Measurements from ENCODE around the gene P4HTM. TPM values are rescaled to one million over a fixed set of nuclear protein-coding genes. Genes with fewer than 3 reads are reported as not detected.

Gene P4HTM
- total RNA-seq, 1 donor from 2014 or later: 29.0 TPM

GRCh38 chr3:48979451-48979850, 10.6 kb upstream of the P4HTM start:
- no peak for DNase-seq (ENCODE audit: low read depth)
- TF ChIP-seq, protein P1, sequence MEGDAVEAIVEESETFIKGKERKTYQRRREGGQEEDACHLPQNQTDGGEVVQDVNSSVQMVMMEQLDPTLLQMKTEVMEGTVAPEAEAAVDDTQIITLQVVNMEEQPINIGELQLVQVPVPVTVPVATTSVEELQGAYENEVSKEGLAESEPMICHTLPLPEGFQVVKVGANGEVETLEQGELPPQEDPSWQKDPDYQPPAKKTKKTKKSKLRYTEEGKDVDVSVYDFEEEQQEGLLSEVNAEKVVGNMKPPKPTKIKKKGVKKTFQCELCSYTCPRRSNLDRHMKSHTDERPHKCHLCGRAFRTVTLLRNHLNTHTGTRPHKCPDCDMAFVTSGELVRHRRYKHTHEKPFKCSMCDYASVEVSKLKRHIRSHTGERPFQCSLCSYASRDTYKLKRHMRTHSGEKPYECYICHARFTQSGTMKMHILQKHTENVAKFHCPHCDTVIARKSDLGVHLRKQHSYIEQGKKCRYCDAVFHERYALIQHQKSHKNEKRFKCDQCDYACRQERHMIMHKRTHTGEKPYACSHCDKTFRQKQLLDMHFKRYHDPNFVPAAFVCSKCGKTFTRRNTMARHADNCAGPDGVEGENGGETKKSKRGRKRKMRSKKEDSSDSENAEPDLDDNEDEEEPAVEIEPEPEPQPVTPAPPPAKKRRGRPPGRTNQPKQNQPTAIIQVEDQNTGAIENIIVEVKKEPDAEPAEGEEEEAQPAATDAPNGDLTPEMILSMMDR (IDR thresholded peaks at IDR 0.05; ENCODE audit: insufficient read depth, low read length, poor library complexity, severe bottlenecking): no peak
- Histone ChIP-seq H3K36me3 (ENCODE audit: control insufficient read depth, insufficient read depth, low read length) (peaks cover 6% of the 10 kb centered on the region), H3K27me3 (ENCODE audit: control insufficient read depth, insufficient read depth, low read length) (no peaks in the 10 kb centered on the region), H3K4me3 (ENCODE audit: low read depth, low read length) (no peak overlapping the region)

DNA sequence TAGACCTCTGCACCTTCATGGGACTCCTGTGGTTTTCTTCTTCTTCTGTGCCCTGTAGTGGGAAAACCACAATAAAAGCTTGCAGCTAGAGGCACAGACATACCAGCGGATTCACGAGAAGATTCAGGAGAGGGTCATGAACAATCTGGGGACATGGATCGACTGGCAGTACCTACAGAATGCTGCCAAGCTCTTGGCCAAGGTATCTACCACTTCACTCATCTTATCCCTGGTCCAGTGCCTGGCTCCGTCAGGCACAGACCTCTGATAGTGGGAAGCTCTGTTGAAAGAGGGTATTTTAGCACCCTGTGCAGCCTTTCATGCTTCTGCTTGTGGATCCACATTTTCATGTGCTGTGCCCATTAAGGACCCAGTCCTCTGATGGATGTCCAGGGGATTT, 9.7 kb upstream of the P4HTM start:
- TF ChIP-seq, protein P1 (IDR thresholded peaks at IDR 0.05; ENCODE audit: insufficient read depth, low read length, poor library complexity, severe bottlenecking): no peak
- Histone ChIP-seq H3K4me3 (ENCODE audit: low read depth, low read length) (no peak overlapping the region), H3K36me3 (ENCODE audit: control insufficient read depth, insufficient read depth, low read length) (peaks cover 6% of the 10 kb centered on the region), H3K27me3 (ENCODE audit: control insufficient read depth, insufficient read depth, low read length) (no peaks in the 10 kb centered on the region)
- no peak for DNase-seq (ENCODE audit: low read depth)

- no peaks in the 10 kb centered on the region for H3K27me3 ChIP-seq (ENCODE audit: control insufficient read depth, insufficient read depth, low read length)
- H3K36me3 ChIP-seq (ENCODE audit: control insufficient read depth, insufficient read depth, low read length): peaks cover 6% of the 10 kb centered on the region
- no peak for DNase-seq (ENCODE audit: low read depth)
- no peak overlapping the region for H3K4me3 ChIP-seq (ENCODE audit: low read depth, low read length)
- TF ChIP-seq, protein P1 (IDR thresholded peaks at IDR 0.05; ENCODE audit: insufficient read depth, low read length, poor library complexity, severe bottlenecking): no peak
Measured at GRCh38 chr3:48982016-48982415, 8.0 kb upstream of the P4HTM start.

DNA sequence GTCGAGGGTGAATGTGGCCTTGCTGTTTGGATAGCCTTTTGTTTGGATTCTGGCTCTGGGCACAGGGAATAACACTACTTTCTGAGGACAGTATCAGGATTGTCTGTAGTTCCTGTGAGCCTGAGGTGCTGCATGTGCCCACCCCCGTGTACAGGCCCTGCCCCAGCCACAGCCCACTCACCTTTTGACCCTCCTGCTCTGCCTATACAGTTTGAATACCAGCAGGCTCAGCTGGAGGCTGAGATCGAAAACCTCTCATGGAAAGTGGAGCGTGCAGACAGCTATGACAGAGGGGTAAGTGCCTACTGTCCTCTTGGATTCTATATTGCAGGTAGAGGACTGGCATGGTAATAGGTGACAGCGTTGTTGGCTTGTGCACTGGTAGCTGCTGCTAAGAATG, 7.4 kb upstream of the P4HTM start:
- H3K4me3 ChIP-seq (ENCODE audit: low read depth, low read length): no peak overlapping the region
- DNase-seq (ENCODE audit: low read depth): no peak
- TF ChIP-seq, protein P1 (IDR thresholded peaks at IDR 0.05; ENCODE audit: insufficient read depth, low read length, poor library complexity, severe bottlenecking): no peak
- H3K27me3 ChIP-seq (ENCODE audit: control insufficient read depth, insufficient read depth, low read length): no peaks in the 10 kb centered on the region
- peaks cover 6% of the 10 kb centered on the region for H3K36me3 ChIP-seq (ENCODE audit: control insufficient read depth, insufficient read depth, low read length)

DNA sequence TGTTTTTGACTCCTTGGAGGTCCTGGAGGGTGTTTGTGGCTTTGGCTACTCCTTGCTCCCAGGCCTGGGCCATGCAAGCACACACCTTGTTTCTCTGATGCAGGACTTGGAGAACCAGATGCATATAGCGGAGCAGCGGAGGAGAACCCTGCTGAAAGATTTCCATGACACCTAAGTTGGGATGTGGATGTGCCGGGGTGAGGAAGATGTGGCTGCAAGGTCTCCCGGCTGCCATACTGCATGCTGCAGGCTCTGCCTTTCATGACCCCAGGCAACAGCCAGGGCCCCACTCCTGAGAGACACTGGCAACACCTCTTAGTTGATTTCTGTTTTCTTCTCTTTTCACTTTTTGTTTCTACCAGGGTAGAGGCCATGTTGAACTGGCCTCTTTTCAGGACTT, 6.9 kb upstream of the P4HTM start:
- no peak for DNase-seq (ENCODE audit: low read depth)
- H3K4me3 ChIP-seq (ENCODE audit: low read depth, low read length): no peak overlapping the region
- H3K27me3 ChIP-seq (ENCODE audit: control insufficient read depth, insufficient read depth, low read length): no peaks in the 10 kb centered on the region
- TF ChIP-seq, protein P1 (IDR thresholded peaks at IDR 0.05; ENCODE audit: insufficient read depth, low read length, poor library complexity, severe bottlenecking): no peak
- peaks cover 6% of the 10 kb centered on the region for H3K36me3 ChIP-seq (ENCODE audit: control insufficient read depth, insufficient read depth, low read length)

DNA sequence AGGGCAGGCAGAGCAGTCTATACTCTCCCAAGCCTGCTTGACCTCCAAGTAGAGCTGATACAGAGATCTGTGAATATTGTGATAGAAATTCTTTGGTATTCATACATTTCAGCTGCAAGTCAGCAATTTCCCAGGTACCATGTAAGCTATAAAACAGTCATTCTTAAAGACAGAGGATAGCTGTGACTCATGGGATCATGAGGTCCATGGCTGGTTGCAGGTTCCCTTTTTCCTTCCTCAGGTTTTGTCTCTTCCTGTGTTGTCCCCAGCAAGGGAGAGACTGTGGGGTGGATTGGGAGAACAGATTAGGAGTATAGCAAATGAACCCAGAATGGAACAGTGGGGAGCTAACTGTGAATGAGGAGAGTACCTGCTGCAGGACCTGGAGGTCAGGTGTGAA, 5.4 kb upstream of the P4HTM start:
- Histone ChIP-seq H3K36me3 (ENCODE audit: control insufficient read depth, insufficient read depth, low read length) (peaks cover 2% of the 10 kb centered on the region), H3K27me3 (ENCODE audit: control insufficient read depth, insufficient read depth, low read length) (no peaks in the 10 kb centered on the region), H3K4me3 (ENCODE audit: low read depth, low read length) (no peak overlapping the region)
- no peak for DNase-seq (ENCODE audit: low read depth)
- TF ChIP-seq, protein P1 (IDR thresholded peaks at IDR 0.05; ENCODE audit: insufficient read depth, low read length, poor library complexity, severe bottlenecking): no peak

Data from kidney epithelial cell (primary cell).